HTERT RPE-1 (cell line): ENCODE data around the gene MRM2.
"Not testable (repeated sequence)": the region's sequence is repeated elsewhere in the genome, so short reads cannot be mapped to it uniquely, and the experiment has no call there.

Experiments
- in situ Hi-C: fragments of 300-500 bp; cut with MboI; formaldehyde crosslinking; loops from 4 replicates; pipeline ENCODE4 v1.14.3; 2020; ENCODE audit warnings: low sequenced_read_pairs

MRM2 gene

DNA sequence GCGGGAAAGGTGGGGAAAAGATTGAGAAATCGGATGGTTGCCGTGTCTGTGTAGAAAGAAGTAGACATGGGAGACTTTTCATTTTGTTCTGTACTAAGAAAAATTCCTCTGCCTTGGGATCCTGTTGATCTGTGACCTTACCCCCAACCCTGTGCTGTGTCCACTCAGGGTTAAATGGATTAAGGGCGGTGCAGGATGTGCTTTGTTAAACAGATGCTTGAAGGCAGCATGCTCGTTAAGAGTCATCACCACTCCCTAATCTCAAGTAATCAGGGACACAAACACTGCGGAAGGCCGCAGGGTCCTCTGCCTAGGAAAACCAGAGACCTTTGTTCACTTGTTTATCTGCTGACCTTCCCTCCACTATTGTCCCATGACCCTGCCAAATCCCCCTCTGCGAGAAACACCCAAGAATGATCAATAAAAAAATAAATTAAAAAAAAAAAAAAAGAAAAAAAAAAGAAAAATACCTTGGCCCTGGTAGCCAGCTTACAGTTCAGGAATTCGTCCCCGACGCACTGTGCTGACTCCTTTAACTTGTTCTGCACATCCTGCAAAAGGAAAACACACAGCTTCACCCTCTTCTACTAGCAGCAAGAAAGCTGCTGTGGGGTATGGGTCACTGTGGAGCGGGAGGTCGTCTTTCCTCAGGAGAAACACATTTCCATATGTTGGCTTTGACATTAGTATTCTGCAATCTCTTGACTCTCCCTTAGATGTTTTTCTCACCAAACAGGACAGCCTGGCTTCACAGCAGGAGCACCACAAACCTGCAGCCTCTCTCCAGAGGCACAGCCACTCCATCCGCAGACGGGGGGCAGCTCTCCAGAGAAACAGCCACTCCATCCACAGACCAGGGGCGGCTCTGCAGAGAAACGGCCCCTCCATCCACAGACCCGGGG, 27.3 kb upstream of the MRM2 start:
- in situ Hi-C loops = not testable (repeated sequence)

DNA sequence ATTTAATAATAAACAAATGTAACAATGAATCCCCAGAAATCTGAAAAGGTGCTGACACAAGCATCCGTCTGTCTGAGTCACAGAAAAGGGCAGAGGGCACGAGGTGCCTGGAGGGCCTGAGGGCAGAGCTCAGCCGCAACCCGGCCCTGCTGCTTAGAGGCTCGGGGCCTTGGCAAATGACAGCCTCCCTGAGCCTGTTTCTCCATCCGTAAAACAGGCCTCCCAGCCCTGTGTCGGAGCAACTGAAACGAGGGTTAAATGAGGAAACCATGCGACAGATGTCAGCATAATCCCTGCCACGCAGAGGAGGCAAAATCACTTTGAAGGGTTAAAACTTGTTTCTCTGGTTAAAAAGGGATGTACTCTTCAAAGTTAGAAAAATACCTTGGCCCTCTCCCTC, 24.9 kb upstream of the MRM2 start:
- in situ Hi-C loops = no loop called here

DNA sequence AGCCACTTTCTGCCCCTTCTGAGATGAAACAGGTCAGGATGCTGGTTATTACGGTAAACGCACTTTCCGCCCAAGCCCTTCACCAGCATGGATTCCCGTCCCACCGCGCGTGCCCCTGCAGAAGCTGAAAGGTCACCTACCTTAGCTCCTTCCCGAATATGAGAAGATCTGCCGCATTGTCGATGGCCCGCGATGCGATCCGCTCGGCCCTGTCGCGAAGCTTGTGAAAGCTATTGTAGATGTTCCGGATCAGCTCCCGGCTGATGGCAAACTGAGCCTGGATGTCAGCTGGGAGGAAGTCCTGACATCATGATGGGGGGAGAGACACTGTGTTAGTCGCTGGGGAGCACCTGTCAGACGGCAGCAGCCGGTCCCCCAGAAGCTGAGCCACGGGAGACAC, 22.2 kb upstream of the MRM2 start:
- in situ Hi-C loops = no loop called here

DNA sequence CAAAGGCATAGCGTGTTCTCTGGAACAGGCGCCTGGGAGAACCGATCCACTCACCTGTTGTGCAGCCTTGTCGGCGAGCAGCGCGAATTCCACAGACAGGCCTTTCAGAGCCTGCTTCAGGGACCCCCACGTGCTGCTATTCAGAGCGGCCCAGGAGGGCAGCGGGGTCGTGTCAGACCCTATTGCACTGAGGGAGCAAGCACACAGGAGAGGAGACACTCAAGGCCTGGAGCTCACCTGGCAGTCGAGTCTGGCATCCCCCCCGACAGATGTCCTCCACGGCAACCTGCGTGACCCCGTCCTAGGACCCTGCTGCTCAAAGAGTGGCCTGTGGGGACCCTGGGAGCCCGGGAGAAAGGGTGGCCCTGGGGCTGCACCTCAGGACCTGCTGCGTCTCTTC, 21.2 kb upstream of the MRM2 start:
- in situ Hi-C loops = no loop called here

DNA sequence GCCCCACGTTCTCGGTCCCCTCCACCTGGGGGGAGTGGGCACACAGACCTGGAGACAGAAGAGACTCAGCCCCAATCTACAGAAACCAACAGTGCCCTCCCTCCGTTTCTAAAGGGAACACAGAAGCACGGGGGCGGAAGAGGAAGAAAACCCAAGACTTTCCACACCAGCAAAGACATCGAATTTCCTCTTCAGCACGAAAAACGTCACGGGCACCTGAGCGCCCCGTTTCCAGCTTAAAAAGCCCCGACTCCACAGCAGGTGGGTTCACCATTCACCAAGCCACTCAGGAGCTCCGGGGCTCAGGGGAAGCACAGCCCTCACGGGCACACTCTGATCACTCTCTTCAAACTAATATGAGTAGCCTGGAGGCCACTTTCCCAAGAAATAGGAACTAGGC, 19.6 kb upstream of the MRM2 start:
- in situ Hi-C loops = no loop called here

DNA sequence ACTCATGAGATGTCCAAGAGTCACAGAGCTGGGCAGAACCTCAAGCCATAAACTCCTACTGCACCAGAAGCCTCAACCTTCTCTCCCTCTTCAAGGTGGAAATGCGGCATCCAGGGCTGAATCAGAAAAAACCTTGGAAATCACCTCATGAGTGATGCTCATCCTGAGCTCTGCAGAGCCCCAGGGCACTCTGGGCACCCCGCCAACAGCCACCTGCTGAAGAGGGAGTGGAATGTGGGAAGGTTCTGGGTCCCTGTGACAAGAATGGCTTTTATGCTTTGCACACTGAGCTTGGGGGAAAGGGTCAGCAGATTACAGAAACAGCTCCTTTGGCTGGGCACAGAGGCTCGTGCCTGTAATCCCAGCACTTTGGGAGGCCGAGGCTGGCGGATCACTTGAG, 18.8 kb upstream of the MRM2 start:
- in situ Hi-C loops = no loop called here

DNA sequence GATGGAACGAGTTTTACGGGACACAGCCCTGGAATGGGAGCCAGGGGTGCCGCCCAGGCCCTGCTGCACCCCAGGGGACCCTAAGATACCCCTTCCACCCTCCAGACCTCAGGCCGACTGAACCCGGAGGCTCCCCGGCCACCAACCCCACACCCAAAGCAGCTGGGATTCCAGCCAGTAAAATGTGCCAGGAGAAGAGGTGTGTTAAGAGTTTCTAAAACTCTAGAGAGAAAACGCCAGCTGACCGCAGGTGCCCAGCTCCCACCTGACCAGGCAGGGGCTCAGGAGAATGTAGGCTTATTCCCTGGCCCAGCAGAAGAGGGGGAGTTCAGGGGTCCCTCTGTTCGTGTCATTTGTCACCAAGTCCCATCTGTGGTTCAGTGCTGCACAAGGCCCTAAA, 17.5 kb upstream of the MRM2 start:
- in situ Hi-C loops = no loop called here

DNA sequence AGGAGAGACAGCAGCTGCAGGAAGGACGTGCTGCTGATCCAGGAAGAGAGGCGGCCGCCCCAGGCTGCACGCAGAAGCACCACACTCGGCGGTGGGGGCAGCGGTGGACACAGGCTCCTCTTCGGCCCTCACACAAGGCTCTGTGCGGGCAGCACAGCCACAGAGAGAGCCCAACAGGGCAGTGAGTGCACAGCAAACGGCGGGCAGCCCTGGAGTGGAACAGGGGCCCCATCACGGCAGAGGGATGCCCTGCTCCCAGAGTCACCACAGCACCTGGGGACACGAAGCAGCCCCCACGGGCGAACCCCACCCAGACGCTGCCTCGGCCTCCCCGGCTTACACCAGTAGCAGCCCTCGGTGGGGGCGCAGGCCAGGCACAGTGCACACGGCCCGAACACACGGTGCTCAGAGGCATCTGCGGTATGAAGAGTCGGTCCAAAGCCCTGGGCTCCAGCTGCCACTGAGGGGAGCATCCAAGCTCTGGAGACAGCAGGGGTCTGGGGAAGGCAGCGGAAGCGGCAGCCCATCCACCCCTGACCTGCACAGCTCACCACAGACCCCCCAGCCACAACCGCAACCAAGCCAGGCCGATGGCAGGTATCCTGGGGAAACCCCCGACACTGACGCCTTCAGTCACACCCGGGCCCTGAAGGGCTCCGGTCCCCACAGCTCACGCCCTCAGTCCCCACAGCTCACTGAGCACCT, 16.8 kb upstream of the MRM2 start:
- in situ Hi-C loops = no loop called here

DNA sequence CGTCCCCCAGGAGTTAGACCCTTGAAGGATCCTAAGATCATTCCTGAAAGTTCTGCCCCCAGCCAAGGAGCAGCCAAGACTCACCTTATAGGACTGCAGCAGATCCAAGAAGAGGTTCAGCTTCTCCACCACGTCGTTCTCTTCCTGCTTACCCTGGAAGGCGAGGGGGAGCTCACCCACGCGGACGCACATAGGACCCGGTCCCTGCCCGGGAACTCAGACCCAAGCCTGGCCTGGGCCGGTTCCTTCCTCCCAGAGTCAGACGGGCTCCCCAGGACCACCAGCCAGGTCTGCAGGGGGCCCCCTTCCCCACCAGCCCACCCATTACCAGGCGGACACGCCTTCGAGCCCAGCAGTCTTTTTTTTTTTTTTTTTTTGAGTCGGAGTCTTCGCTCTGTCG, 15.6 kb upstream of the MRM2 start:
- in situ Hi-C loops = no loop called here

DNA sequence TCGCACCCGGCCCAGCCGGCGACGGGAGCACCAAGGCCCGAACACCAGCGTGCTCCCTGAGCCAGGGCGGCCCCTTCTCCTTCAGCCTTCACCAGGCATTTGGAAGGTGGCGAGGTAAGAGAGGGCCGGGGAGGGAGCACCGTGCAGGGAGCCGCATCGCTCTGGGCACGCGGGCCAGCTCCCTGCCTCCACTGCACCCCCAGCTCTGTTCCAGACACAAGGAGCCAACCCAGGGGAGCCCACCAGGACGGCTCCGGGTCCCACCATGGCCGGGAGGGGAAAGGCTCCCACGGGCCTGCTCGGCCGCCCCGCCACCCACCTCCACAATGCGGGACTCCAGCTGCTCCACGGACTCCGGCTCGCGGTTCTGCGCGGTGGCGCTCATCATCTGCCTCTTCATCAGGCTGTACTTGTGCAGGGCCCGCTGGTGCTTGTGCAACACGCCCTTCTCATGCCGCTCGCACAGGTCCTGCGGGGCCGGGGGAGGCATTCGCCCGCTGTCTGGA, 15.1 kb upstream of the MRM2 start:
- in situ Hi-C loops = no loop called here

DNA sequence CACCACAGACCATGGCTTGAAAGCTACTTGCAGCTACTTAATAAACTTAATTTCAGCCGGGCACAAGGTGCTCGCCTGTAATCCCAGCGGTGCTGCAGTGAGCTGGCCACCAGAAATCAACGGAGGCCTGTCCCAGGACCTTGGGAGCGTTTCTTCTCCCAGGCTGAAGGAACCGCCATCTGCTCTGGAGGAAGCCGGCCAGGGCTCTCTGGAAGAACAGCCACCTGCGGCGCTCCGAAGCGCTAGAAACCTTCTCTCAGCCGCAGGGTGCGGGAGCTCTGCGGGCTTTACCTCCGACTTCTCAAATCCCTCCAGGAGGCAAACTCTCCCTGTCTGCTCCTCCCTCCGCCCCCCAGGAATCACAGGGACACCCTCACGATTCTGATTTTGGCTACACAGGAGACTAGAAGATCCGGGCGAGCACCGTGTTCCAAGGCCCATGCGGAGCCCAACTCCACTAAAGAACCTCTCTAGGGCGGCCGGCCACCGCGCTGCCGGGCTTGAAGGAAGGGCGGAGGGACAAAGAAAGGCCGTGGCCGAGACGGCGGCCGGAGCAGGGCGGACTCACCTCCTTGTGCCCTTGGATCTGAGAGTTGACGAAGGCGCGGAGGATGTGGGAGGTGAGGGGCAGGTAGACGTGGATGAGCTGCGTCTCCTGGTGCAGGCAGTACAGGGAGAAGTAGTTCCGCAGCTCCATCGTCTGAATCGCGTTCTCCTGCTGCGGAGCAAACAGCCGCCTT, 14.5 kb upstream of the MRM2 start:
- in situ Hi-C loops = no loop called here

DNA sequence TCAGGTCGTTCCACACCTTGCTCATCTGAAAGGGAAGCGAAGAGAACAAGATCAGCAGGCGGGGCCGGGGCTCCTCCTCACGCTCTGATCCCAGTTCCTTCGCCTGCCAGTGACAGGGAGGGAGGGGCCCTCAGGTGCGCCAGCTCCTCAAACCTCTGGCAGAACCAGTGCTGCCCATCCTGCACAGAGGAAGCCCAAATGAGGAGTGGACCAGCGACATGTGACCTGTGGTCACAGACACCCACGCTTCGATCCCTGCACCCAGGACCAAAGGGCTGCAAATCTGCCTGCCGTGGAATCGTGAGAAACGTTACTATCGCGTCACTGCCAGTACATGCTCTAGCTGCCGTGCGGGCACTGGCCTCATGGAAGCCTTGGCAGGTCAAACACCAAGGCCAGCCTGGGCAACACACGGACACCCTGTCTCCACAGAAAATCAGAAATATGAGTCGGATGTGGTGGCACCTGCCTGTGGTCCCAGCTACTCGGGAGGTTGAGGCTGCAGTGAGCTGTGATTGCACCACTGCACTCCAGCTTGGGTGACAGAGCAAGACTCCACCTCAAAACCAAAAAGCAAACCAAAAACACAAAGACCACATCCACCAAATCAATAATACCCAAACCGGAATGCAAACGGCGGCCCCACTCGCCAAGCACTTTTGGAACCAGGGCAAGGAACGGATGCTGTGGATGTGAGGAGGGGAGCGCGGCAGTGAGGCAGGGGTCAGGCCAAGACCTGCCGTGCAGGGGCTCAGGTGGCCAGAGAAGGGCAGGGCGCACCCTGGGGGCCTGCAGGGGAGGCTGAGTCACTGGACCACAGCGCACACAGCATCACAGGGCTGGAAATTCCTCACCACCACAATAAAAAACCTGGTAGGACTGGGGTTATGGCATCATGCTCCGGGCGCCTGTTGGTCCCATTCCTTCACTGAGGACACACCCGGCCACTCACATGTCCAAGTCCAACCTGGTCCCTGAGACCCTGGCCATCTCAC, 13.4 kb upstream of the MRM2 start:
- in situ Hi-C loops = no loop called here

DNA sequence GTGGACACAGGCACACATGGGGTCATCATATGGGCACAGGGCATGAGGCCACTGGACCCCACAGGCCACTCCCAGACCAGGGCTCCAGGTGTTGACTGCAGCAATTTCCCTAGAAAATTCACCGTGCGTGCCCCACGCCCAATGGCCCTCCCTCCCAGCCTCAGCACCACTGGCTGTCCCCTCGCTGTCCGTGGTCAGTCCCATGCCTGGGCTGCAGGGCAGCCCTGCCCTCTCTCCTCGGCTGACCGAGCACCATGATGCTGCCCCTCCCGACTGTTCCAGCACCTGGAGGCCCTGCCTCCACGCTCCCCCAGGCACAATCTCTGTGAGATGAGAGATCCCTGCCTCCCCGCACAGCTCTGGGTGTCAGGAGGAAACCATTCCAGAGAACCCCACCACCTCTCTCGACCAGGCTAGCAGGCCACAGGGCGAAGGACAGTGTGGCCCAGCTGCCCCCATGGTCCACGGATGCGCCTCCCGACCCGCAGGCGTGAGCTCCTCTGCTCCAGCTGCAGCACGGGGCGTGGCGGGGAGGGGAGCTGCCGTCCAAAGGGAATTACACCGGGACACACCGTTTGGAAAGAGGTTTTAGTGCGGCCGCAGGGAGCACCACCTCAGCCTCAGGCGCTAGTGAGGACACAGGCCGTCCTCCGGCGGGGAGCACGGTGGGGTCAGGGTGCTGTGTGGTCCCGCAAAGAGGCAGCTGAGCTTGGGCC, 12.6 kb upstream of the MRM2 start:
- in situ Hi-C loops = no loop called here

DNA sequence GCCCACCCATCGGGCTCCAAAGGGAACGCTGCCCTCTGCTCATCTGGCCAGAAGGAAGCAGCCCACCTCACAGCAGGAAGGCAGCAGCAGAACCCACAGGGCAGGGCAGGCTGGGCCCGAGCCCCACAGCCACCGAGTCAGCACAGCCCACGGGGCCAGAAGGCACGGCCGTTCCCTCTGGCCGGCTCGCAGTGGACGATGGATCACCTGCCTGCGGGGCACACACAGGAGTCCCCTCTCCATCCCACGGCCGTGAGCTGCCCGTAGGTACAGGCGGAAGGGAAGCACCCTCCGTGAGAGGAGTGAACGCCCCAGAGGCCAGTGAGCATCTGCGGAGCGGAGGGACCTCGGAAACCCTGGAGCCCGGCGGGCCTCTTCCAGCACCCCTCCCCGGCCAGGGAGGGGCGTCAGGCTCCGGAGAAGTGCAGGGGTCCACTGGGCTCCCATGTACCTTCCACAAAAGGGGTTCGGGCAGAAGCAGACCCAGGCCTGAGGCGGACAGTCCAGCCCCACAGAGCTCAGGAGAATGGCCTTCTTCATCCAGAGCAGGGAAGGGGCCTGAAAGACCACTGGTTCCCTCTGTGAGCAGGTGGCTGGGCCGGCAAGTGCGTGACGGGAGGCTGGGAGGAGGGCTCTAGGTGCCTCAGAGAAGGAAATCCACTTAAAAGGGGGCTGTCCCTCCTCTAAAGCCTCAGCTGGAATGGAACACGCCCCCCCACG, 11.7 kb upstream of the MRM2 start:
- in situ Hi-C loops = no loop called here

DNA sequence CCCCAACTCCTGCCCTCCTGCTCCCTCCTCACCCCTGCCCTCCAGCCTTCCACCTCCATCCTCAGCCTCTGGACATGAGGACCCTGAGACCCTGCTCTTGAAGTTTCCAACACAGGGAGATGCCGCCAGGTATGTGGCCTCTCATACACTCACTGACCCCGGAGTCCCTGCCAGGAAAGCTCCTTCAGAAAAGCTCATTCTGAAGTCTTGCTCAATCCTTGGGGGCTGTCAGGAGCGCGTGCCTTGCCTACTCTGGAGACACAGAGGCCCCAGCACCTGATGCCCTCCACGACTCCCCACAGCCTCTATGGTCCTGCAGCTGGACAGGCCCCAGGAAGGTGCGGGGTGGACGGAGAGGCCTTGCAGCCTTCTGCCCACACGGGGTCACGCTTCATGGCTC, 11.0 kb upstream of the MRM2 start:
- in situ Hi-C loops = no loop called here

DNA sequence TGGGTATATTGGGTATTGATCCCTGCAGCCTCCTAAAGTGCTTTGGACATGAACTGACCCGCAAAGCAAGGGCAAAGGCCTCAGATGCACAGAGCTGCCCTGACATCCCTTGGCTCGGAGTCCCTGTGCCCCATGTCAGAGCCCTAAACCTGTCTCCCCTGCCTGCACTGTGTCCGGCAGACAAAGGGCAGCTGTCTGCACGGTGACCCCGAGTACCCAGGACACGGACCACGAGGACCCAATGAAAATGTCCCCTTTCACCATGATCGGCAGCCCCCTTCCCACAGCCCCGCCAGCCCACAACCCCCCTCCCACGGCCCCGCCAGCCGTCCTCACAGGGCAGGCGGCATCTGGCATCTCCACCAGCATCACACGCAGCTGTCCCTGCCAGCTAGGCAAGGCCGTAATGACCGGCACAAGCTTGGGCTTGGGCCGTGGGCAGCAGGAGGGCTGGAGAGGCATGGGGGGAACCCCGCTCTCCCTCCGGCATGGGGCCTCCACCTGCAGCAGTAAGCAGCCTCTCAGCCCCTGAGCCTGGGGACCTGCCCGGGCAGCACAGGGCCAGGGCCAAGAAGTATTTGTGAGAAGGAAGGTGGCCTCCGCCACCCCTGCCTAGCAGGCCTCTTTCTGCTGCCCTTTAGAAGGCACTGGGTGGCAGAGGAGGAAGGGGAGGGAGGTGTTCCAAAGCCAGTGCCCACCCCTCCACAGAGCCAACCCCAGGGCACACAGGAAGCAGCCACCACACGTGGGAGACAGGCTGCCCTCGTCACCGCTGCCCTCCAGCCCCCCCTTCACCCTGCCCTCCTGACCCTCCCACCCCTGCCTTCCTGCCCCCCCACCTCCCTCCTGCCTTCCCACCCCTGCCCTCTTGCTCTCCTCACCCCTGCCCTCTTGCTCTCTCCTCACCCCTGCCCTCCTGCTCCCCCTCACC, 10.1 kb upstream of the MRM2 start:
- in situ Hi-C loops = no loop called here

DNA sequence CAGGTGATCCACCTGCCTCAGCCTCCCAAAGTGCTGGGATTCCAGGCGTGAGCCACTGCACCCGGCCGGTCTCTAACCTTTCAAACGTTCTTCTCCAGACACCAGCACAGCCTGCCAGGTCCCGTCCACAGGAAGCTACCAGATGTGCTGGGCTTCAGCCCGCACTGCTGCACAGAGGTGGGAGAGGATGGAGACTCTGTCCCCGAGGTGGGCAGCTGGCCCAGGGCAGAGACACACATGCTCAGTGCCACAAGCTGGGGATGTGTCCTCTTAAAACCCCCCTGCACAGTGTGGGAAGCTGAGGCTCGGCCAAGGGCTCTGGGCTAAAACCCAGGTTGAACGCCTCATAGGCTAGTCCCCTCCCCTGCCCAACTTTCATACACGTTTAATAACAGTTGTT, 9.4 kb upstream of the MRM2 start:
- in situ Hi-C loops = no loop called here

DNA sequence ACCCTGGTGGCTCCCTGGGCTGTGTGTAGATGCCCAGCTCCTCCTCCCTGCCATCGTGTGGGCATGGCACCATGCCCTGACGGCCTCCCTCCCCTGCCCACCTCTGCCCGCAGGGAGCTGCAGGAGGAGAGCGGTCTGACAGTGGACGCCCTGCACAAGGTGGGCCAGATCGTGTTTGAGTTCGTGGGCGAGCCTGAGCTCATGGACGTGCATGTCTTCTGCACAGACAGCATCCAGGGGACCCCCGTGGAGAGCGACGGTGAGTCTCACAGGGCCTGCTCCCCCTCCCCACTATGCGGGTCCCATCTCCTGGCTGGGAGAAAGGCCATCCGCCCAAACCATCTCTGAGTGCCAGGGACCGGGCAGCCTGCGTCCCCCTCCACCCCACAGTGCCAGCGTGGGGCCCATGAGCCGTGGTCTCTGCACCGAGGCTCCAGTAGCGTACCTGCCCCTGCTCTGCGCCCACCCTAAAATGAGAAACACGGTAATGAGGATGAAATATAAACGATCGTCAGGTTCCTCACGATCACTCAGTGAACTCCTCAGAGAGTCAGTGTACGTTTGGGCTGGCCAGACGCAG, 7.8 kb upstream of the MRM2 start:
- in situ Hi-C loops = no loop called here
